ENCODE measurements around the gene CBR1. TPM values are rescaled to one million over a fixed set of nuclear protein-coding genes. Genes with fewer than 3 reads are reported as not detected.

The CBR1 gene
- total RNA-seq, 1 donor from 2014 or later: 20.3 TPM

DNA sequence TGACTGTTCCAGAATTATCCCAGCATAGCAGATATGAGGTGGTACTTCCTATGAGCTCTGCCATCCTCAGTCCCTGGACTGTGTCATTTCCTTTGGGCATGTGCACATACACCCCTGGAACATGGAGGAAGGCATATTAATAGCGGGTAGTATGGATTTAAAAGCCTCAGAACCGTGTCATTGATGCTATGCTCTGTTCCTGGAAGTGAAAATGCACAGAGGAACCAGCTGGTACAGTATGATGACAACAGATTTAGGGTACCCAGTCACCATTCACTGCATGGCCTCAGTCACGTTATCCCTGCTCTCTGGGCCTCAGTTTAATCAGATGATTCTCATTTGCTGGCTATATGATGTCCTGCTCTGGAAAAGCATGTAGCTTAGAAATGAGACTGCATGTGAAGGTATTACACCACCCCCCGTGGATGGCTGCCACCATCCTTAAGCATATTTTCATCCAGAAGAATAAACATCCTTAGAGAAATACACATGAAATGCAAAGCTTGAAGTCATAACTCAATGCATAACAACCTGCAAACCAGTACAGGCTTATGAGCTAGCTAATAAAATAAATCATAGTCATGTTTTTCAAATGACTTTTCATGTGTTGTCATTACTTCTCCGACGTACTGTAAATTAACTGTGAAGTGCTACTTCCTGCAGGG is 47.3 kb upstream of the CBR1 start:
- H3K4me1 ChIP-seq (ENCODE audit: insufficient read depth, low read length): no peaks in the 10 kb centered on the region
- DNase-seq (ENCODE audit: low read depth) (no peak), FAIRE-seq (no peak)
- no peaks in the 10 kb centered on the region for H4K20me1 ChIP-seq (ENCODE audit: insufficient read depth, low read length)
- H3K79me2 ChIP-seq (ENCODE audit: insufficient read depth, low read length): no peaks in the 10 kb centered on the region
- TF ChIP-seq, protein P1, sequence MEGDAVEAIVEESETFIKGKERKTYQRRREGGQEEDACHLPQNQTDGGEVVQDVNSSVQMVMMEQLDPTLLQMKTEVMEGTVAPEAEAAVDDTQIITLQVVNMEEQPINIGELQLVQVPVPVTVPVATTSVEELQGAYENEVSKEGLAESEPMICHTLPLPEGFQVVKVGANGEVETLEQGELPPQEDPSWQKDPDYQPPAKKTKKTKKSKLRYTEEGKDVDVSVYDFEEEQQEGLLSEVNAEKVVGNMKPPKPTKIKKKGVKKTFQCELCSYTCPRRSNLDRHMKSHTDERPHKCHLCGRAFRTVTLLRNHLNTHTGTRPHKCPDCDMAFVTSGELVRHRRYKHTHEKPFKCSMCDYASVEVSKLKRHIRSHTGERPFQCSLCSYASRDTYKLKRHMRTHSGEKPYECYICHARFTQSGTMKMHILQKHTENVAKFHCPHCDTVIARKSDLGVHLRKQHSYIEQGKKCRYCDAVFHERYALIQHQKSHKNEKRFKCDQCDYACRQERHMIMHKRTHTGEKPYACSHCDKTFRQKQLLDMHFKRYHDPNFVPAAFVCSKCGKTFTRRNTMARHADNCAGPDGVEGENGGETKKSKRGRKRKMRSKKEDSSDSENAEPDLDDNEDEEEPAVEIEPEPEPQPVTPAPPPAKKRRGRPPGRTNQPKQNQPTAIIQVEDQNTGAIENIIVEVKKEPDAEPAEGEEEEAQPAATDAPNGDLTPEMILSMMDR (IDR thresholded peaks at IDR 0.05; ENCODE audit: insufficient read depth, low read depth, low read length): no peak
- no peak for TF ChIP-seq EZH2 (IDR thresholded peaks at IDR 0.05; ENCODE audit: insufficient read depth, low read length)
- Mint-ChIP-seq H3K4me3 (ENCODE audit: unreplicated experiment) (no peak overlapping the region), H3K36me3 (ENCODE audit: low read depth, unreplicated experiment) (peaks cover 3% of the 10 kb centered on the region), H3K9me3 (ENCODE audit: unreplicated experiment) (no peaks in the 10 kb centered on the region), H3K27ac (ENCODE audit: unreplicated experiment) (no peak overlapping the region), H3K27me3 (ENCODE audit: low read depth, unreplicated experiment) (no peaks in the 10 kb centered on the region), H3K4me1 (ENCODE audit: low read depth, unreplicated experiment) (no peaks in the 10 kb centered on the region)
- no peak overlapping the region for H3K4me2 ChIP-seq (ENCODE audit: low read length)
- no peak overlapping the region for H3K27ac ChIP-seq (ENCODE audit: low read depth, low read length)
- H3K9me3 ChIP-seq (ENCODE audit: insufficient read depth, low read depth, low read length): no peaks in the 10 kb centered on the region
- peaks cover 4% of the 10 kb centered on the region for H3K27me3 ChIP-seq (ENCODE audit: insufficient read depth, low read length)
- no peak overlapping the region for H2AFZ ChIP-seq (ENCODE audit: low read depth, low read length)
- no peak overlapping the region for H3K4me3 ChIP-seq (ENCODE audit: insufficient read depth, low read depth, low read length)
- H3K9ac ChIP-seq (ENCODE audit: low read length): no peak overlapping the region
- H3K36me3 ChIP-seq (ENCODE audit: insufficient read depth, low read length): no peaks in the 10 kb centered on the region

DNA sequence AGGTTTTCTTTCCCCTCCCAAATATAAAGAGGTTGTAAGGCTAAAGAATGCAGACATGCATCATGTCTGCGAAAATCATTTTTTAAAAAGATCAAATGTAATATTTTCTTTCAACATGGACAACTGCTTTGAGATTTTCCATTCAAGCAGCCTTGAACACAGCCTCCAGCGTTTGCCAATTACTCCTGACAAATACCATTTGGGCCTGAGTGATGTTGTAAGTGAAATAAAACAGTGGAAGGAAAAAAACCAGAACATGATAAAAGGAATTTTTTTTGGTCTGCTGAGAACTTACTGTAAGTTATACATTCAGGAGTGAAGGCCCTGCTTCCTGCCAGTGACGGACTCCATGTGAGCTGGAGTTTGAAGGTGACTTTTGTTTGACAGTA is 46.7 kb upstream of the CBR1 start:
- Histone ChIP-seq H3K4me3 (ENCODE audit: insufficient read depth, low read depth, low read length) (no peak overlapping the region), H3K27me3 (ENCODE audit: insufficient read depth, low read length) (peaks cover under 1% of the 10 kb centered on the region), H3K27ac (ENCODE audit: low read depth, low read length) (no peak overlapping the region), H3K36me3 (ENCODE audit: insufficient read depth, low read length) (no peaks in the 10 kb centered on the region), H3K4me2 (ENCODE audit: low read length) (no peak overlapping the region), H3K9ac (ENCODE audit: low read length) (no peak overlapping the region), H2AFZ (ENCODE audit: low read depth, low read length) (no peak overlapping the region), H4K20me1 (ENCODE audit: insufficient read depth, low read length) (no peaks in the 10 kb centered on the region), H3K9me3 (ENCODE audit: insufficient read depth, low read depth, low read length) (no peaks in the 10 kb centered on the region), H3K4me1 (ENCODE audit: insufficient read depth, low read length) (no peaks in the 10 kb centered on the region), H3K79me2 (ENCODE audit: insufficient read depth, low read length) (no peaks in the 10 kb centered on the region)
- Mint-ChIP-seq H3K27ac (ENCODE audit: unreplicated experiment) (no peak overlapping the region), H3K9me3 (ENCODE audit: unreplicated experiment) (no peaks in the 10 kb centered on the region), H3K27me3 (ENCODE audit: low read depth, unreplicated experiment) (no peaks in the 10 kb centered on the region), H3K36me3 (ENCODE audit: low read depth, unreplicated experiment) (peaks cover 3% of the 10 kb centered on the region), H3K4me3 (ENCODE audit: unreplicated experiment) (no peak overlapping the region), H3K4me1 (ENCODE audit: low read depth, unreplicated experiment) (peaks cover under 1% of the 10 kb centered on the region)
- DNase-seq (ENCODE audit: low read depth) (no peak), FAIRE-seq (no peak)
- TF ChIP-seq EZH2 (IDR thresholded peaks at IDR 0.05; ENCODE audit: insufficient read depth, low read length): no peak
- TF ChIP-seq, protein P1 (IDR thresholded peaks at IDR 0.05; ENCODE audit: insufficient read depth, low read depth, low read length): no peak

DNA sequence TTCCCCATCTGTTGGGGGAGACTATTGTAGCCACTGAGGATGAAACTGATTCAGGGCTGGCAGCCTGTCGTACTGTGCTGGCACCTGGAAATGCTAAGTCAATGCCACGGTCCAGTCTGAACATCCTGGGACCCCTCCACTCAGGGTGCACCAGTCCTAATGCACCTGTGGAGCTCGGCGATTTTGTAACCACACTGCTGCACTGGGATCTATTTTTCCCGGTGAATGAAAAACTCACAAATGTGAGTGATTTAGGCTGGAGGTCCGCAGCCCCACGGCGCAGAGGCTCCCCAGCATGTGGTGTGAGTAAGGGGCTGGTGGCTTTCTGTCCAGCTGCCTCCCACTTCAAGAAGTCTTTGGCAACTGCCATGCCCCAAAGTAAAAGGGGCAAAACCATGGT is 45.0 kb upstream of the CBR1 start:
- no peak overlapping the region for H3K27ac ChIP-seq (ENCODE audit: low read depth, low read length)
- Mint-ChIP-seq H3K4me1 (ENCODE audit: low read depth, unreplicated experiment) (peaks cover 4% of the 10 kb centered on the region), H3K4me3 (ENCODE audit: unreplicated experiment) (no peak overlapping the region), H3K27me3 (ENCODE audit: low read depth, unreplicated experiment) (no peaks in the 10 kb centered on the region), H3K36me3 (ENCODE audit: low read depth, unreplicated experiment) (peaks cover 5% of the 10 kb centered on the region), H3K9me3 (ENCODE audit: unreplicated experiment) (no peaks in the 10 kb centered on the region), H3K27ac (ENCODE audit: unreplicated experiment) (no peak overlapping the region)
- no peak overlapping the region for H3K9ac ChIP-seq (ENCODE audit: low read length)
- H3K36me3 ChIP-seq (ENCODE audit: insufficient read depth, low read length): no peaks in the 10 kb centered on the region
- H3K4me2 ChIP-seq (ENCODE audit: low read length): no peak overlapping the region
- DNase-seq (ENCODE audit: low read depth) (no peak), FAIRE-seq (no peak)
- no peak overlapping the region for H3K4me3 ChIP-seq (ENCODE audit: insufficient read depth, low read depth, low read length)
- no peaks in the 10 kb centered on the region for H4K20me1 ChIP-seq (ENCODE audit: insufficient read depth, low read length)
- TF ChIP-seq, protein P1 (IDR thresholded peaks at IDR 0.05; ENCODE audit: insufficient read depth, low read depth, low read length): no peak
- TF ChIP-seq EZH2 (IDR thresholded peaks at IDR 0.05; ENCODE audit: insufficient read depth, low read length): no peak
- no peaks in the 10 kb centered on the region for H3K4me1 ChIP-seq (ENCODE audit: insufficient read depth, low read length)
- H3K79me2 ChIP-seq (ENCODE audit: insufficient read depth, low read length): no peaks in the 10 kb centered on the region
- no peak overlapping the region for H2AFZ ChIP-seq (ENCODE audit: low read depth, low read length)
- no peaks in the 10 kb centered on the region for H3K9me3 ChIP-seq (ENCODE audit: insufficient read depth, low read depth, low read length)
- H3K27me3 ChIP-seq (ENCODE audit: insufficient read depth, low read length): no peaks in the 10 kb centered on the region

All from astrocyte (in vitro differentiated cells and primary cell).